ENCODE measurements around the gene SRRM2.

Gene SRRM2

DNA sequence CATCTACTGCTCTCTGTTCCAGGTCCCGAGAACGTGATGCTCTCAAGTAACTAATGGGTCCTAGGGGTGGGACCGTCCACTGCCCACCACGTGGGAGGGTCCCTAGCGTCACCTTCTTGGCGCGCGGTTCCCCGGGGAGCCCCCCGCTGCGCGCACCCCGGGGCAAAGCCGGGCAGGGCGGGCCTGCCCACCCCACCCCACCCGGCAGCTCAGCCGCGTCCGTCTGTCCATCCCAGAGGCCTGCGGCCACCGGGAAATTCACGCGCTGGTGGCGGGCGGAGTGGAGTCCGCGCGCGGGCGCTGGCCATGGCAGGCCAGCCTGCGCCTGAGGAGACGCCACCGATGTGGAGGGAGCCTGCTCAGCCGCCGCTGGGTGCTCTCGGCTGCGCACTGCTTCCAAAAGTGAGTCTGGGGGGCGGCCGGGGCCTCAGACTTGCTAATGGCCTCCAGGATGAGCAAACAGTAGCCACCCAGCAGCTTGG lies 46.3 kb downstream of the SRRM2 start:
- no peak for DNase-seq (ENCODE audit: low read depth, low spot score)

DNA sequence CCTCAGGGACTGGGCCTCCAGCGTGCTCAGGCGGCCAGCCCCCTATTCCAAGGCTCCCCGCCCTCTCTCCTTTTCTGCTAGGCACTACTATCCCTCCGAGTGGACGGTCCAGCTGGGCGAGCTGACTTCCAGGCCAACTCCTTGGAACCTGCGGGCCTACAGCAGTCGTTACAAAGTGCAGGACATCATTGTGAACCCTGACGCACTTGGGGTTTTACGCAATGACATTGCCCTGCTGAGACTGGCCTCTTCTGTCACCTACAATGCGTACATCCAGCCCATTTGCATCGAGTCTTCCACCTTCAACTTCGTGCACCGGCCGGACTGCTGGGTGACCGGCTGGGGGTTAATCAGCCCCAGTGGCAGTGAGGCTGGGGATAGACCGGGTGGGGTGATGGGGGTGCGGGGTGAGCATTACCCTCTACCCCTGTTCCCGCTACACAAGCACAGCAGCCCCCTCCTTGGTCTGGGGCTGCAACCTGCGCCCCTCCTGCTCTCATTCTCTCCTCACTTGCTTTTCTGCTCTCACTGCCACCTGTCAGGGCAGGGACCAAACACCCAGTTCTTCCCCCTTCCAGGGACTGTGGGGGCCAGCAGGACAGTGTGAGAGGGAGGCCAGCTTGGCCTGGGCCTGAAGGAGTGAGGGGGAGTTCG lies 46.9 kb downstream of the SRRM2 start:
- no peak for DNase-seq (ENCODE audit: low read depth, low spot score)

DNA sequence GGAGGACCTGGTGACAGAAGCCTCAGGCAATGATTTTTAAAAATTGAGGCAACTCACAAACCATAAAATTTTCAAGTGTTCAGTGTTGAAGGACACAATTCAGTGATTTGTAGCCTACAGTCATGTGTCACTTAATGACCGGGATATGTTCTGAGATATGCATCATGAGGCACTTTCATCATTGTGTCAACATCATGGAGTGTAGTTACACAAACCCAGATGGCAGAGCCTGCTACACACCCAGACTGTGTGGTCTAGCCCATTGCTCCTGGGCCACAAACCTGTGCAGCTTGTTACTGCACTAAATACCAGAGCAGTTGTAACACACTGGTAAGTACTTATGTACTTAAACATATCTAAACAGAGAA lies 47.4 kb downstream of the SRRM2 start:
- DNase-seq (ENCODE audit: low read depth, low spot score): no peak

DNA sequence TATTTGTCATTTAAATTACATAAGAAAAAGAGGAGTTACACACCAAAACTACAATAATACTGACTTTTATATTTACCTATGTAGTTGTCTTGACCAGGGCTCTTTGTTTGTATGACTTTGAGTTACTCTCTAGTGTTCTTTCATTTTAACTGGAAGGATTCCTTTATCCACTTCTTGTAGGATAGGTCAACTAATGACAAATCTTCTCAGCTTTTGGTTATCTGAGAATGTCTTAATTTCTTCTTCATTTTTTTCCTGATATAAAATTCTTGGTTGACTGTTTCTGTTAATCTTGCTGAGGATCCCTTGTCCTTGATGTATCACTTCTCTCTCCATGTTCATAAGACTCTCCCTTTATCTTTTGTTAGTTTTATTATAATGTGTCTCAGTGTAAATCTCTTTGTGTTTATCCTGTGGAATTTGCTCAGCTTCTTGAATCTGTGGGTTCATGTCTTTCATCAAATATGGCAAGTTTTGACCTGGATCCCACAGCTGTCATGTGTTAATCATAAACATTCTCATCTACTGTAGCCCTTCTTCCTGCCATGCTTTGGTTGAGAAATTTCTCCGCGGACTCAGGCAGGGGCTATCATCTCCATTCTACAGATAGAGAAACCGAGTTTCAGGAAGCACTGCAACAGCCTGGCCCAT lies 51.2 kb downstream of the SRRM2 start:
- DNase-seq (ENCODE audit: low read depth, low spot score): no peak

DNA sequence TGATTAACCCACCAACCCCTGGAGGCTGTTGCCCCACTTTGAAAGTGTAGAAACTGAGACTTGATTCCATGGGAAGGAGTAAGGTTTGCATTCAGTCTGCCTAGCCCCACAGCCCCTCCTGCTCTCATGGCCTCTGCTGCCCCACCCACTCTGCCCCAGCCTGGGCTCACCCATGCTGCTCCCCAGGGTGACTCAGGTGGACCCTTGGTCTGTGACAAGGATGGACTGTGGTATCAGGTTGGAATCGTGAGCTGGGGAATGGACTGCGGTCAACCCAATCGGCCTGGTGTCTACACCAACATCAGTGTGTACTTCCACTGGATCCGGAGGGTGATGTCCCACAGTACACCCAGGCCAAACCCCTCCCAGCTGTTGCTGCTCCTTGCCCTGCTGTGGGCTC lies 52.3 kb downstream of the SRRM2 start:
- DNase-seq (ENCODE audit: low read depth, low spot score): no peak

DNA sequence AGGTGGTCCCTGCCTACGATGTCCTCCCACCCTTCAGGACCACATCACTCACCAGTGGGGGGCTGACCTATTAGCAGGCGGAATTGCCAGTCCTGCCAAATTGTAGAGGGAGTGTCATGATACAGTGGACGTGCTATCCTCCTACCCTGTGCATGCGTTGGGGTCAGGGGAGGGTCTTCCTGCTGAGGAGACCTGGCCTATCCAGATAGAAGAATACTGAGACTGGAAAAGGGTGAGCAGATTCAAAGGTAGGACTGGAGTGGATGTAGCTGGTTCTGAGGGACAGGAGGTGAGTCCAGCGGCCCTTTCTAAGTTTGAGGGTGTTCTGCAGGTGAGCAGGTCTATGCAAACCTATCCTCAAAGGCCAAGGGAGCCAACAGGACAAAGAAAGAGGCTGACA lies 53.8 kb downstream of the SRRM2 start:
- no peak for DNase-seq (ENCODE audit: low read depth, low spot score)

DNA sequence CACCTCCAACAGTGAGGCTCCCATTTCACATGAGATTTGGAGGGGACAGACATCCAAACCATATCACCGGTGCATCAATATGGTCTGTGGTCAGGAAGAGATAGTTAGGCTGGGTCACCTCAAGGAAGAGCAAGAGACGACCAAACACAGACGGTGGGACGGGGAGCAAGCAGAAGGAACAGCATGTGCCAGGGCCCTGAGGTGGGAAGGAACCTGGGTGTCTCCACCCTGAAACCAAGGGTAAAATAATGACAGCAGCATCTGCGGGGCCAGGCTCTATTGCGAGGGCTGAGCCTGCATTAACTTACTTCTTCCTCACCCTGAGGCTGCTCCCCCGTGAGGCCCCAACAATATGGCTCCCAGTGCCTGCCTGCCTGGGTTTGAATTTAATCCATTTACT lies 55.7 kb downstream of the SRRM2 start:
- DNase-seq (ENCODE audit: low read depth, low spot score): no peak

DNA sequence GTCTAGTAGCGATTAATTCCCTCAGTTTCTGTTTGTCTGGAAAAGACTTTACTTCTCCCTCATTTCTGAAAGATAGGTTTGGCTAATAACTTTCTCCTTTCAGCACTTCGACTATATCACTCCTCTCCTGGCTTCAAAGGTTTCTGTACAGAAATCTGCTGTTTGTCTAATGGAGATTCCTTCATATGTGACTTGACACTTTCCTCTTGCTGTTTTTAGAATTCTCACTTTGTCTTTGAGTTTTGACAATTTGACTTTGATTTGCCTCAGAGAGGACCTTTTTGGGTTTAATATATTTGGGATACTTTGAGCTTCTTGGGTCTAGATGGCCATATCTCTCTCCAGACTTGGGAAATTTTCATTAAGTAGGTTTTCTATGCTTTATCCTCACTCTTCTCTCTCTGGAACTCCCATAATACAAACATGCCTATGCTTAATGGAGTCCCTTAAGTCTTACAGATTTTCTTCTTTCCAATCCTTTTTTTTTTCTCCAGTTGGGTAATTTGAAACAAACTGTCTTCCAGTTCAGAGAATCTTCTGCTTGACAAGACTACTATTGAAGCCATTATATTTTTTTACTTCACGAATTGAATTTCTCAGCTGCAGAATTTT lies 56.8 kb downstream of the SRRM2 start:
- no peak for DNase-seq (ENCODE audit: low read depth, low spot score)

DNA sequence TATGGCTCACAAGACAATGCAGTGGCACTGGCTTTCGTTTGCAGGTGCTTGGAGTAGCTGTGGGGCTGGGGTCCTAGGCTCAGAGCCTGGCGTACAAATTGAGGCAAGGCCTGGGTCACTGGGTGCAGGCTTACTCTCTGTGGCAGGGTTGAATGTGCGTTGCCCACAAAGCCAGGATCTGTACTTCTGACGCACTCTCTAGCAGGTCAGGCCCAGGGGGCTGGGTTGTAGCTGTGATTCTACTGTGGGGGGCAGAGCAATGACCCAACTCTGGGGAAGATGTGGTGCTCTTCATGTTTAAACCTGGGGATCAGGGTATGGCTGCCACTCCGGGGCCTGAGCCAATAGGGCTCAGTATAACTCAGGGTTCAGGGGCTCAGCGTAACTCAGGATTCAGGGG lies 58.2 kb downstream of the SRRM2 start:
- no peak for DNase-seq (ENCODE audit: low read depth, low spot score)

DNA sequence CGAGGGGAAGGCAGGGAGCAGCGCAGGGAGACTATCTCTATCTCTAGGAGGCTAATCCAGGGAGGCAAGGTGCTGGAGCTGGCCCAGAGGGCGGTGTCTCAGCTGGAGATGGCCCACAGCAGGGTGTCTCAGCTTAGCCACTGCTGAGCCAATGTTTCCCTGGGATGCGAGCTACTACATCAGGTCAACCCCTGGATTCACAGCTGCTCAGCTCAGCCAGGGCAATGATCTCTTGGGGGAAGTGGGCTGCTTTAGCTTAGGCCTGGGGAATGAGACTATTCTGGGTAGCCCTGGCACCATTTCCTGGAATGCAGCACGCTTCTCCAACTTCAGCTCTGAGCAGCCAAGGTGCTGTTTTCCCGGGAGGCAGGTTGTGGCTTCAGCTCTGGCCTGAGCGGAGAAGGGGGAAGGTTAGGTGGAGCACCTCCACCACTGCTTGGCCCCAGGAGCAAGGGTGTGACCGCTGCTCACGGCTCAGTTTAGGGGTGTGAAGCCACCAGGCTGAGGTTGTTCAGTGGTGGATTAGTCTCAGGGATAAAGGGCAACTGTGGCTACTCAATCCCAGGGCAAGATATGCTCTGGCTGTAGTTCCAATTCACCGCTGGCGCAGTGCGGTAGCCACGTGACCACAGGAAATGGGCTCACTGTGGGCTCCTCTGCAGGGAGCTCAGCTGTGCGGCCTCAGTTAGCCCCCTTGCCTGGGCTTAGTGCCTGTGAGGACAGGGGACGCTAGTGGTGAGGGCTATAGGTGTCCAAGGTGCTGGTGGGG lies 59.4 kb downstream of the SRRM2 start:
- DNase-seq (ENCODE audit: low read depth, low spot score): no peak

DNA sequence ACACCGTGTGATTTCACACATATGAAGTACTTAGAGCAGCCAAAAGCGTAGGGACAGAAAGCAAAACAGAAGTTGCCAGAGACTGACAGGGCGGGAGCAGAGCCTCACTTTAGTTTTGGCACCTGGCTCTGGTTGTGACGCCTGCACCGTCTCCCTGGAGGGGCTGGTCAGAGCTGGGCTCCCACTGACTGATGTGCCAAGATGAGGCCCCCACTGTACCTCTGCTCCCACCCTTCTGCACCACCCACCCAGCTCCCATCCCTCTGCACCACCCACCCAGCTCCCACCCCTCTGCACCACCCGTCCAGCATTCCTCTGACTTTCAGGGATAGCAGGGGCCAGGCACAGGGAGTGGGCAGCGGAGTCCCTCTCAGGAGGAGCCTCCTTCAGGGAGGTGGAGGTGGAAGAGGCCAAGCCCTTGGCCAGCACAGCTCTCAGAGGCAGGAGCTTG lies 61.4 kb downstream of the SRRM2 start:
- no peak for DNase-seq (ENCODE audit: low read depth, low spot score)

DNA sequence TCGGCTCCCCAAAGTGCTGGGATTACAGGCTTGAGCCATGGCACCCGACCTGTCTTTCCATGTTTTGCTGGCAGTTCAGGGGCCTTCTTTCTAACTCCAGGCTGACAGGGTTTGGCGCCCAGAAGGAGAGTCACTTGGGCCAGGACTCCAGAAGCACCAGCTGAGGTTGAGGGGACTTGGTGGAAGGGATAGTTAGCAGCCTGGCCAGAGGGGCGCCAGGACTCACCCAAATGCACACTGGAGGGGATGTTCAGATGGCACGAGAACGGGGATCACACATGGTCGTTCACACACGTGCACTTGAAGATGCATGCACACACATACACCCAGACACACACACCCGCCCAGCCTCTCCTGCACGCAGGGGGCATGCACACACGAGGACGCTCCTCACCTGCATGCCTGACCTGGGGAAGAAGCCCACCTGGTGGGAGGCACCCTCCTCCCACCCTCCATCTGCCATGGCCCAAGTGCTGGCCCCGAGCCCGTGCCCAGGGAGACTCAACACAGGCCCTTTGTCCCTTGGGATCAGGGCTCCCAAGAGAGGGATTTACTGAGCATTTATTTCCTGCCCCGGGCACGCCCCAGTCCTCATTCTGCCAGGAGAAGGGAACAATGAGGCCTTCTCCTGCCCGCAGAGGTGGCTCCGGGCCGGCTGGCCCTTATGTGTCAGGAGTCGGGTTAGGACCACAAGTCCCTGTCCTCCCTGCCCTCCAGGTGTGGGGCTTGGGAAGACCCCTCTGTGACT lies 62.3 kb downstream of the SRRM2 start:
- no peak for DNase-seq (ENCODE audit: low read depth, low spot score)

DNA sequence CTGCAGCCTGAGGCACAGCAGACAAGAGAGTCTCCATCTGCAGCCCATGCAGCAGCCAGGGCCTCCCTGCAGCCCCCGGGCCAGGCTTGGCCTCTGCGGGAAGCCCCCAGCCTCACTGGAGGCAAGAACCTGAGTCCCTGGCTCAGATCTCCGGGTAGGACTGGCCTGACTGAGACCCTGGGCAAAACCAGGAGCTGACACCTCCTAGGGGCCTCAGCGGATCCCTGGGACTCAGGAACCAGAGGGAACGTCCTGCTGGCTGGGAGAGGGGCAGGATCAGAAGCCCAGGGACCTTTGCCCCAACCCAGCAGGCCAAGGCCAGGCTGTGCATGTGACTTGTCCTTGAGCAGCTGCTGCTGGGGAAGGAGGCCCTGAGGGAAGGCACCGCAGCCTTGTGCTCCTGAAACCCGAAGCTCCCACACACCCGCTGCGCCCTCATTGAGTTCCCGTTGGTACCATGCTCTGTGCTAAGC lies 62.9 kb downstream of the SRRM2 start:
- no peak for DNase-seq (ENCODE audit: low read depth, low spot score)

DNA sequence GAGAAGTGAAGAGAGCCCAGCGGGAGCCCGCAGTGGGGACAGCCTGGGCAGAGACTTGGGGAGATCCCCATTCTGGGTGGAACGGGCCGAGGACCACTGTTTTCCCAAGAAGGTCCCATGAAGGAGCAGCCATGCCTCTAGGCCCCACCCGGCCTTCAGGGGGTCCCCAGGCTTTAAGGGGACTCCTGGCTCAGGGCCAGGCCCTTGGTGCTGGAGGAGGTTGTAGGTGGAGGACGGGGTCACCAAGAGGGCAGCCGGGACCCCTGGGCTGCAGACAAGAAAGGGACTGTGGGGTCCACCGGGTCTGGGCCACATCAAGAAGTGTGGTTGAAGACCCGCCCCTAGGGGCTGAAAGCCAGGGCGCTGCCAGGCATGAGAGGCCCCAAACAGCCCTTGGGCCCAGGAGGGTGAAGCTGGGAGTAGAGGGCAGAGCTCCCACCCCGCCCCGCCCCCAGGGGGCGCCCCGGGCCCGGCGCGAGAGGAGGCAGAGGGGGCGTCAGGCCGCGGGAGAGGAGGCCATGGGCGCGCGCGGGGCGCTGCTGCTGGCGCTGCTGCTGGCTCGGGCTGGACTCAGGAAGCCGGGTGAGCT lies 64.4 kb downstream of the SRRM2 start, which contains the start of gene PRSS21:
Gene PRSS21 (plus strand): TSS at position 487 of the 589 bp plus-strand sequence. CDS start 32 bp downstream, at position 519.
- no peak for DNase-seq (ENCODE audit: low read depth, low spot score)

DNA sequence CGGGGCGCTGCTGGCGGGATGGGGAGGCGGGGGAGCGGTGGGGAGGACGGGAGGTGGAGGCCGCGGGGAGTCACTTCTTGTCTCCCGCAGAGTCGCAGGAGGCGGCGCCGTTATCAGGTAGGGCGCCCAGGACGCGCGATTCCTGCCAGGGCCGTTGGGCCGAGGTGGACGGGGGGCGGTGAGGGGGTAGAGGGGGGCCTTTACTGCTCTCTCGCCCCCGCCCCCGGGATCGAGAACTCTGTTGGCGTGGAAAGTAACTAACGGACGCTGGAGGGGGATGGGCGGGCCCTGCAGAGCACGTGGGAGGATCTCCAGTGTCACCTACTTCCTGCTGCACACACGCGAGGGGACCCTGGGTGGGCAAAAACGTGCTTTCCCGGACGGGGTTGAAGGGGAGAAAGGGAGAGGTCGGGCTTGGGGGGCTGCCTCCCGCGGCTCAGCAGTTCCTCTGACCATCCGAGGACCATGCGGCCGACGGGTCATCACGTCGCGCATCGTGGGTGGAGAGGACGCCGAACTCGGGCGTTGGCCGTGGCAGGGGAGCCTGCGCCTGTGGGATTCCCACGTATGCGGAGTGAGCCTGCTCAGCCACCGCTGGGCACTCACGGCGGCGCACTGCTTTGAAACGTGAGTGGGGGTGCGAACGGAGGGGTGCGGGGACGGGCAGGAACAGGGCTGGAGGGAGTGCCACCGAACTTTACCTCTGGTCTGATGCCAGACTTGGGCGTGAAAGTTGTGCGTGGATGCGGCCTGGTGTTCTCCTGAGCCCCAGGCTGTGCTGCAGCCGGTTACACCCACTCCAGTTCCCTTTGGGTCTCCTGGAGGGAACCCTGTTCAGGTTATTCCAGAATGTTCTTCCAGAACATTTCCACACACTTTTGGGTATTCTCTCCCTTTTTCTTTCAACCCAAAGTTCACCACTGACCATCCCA lies 65.2 kb downstream of the SRRM2 start:
- DNase-seq (ENCODE audit: low read depth, low spot score): no peak

DNA sequence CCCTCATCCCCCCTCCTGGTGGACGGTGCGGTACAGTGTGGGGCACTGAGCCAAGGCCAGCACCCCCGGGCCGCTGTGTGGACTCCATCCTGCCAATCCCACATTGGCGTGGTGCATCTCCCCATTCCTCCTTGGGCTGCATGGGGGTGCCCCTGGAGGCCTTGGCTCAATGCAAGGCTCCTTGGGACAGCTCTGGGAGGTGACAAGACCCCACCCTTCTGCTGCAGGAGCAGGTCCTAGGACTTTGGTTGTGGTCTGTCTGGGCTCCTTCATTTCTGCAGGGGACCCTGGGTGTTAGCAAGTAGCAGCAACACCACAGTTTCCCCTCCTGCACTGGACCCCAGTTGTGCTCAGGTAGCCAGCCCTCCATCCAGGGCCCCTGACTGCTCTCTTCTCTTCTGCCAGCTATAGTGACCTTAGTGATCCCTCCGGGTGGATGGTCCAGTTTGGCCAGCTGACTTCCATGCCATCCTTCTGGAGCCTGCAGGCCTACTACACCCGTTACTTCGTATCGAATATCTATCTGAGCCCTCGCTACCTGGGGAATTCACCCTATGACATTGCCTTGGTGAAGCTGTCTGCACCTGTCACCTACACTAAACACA lies 65.9 kb downstream of the SRRM2 start:
- DNase-seq (ENCODE audit: low read depth, low spot score): no peak

DNA sequence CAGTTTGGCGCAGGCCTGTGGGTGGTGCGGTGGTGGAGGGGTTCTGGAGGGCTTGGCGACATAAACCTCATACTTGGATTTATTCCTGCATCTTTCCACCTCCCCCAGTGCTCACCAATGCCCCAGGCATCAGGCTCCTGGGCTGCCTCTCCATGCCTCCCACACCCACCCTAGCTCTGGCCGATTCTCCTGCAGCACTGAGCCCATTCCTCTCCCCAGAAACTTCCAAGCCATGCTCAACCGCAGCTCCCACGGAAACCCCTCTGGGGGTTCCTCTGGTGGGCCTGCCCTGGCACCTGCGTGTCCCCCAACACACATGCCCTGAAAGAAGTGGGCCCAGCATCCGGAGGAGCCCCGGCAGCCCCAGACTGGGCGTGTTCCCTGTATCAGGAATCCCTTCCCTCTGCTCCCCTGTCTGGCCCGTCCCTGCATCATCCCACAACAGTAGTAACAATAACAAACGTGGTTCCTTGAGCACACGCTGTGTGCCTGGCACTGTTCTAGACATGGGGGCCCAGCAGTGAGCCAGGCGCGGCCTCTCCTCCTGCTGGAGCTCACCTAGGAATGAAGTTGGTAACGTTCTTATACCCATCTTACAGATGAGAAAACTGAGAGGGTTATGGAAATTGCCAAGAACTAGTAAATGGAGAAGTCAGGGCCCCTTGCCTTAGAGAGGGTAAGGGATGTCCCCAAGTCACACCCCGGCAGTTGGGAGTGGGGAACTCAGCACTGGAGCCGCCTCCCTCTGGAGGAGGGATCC lies 66.9 kb downstream of the SRRM2 start:
- DNase-seq (ENCODE audit: low read depth, low spot score): no peak

DNA sequence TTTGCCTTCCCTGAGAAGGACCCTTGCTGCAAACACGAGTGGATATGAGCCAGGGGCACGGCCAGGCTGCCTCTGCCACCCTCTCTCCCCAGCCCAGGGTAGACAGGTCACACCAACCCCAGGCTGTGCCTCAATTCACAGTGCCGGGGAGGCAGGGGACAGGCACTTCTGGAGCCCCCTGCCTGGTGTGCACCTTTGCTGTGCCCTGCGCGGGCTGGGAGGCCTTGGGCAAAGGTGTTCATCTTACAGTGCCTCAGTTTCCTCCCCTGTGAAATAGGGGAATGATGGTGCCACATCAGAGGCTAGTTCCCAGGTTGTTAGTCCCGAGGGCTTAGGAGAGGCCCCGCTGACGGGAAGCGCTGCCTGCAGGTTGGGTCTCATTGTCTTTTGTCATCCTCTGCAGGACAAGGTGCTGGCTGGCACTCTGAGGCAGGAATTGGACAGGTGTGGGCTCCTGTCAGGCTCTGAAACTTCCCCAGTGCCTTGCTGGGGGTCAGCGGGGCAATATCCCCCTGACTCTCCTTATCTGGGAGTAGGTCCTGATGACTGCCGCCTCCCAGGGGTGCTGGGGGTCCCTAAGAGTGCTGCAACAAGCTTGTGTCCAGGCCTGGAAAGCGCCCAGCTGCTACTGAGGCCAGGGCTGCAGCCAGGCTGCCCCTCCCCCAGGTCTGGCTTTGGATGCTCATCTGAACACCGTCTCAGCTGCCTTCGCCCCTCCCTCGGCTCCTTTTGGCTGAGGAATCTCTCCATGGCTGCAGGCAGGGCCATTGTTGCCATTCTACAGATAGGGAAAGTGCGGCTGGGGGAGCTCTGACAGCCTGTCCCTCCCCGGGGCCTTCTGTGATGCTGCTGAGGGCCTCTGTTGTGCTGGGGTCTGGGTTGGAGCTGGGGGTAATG lies 67.7 kb downstream of the SRRM2 start:
- no peak for DNase-seq (ENCODE audit: low read depth, low spot score)

Measured in activated naive CD8-positive, alpha-beta T cell treated with anti-CD3 and anti-CD28 coated beads, Interleukin-2, amount 50 U/mL, for 16 hours (primary cell).